ENCODE measurements around the gene CRAMP1. TPM values are rescaled to one million over a fixed set of nuclear protein-coding genes. Genes with fewer than 3 reads are reported as not detected.
"Not testable (repeated sequence)": the region's sequence is repeated elsewhere in the genome, so short reads cannot be mapped to it uniquely, and the experiment has no call there.

CRAMP1 gene
- total RNA-seq, 1 donor from 2014 or later = 29.4 TPM

DNA sequence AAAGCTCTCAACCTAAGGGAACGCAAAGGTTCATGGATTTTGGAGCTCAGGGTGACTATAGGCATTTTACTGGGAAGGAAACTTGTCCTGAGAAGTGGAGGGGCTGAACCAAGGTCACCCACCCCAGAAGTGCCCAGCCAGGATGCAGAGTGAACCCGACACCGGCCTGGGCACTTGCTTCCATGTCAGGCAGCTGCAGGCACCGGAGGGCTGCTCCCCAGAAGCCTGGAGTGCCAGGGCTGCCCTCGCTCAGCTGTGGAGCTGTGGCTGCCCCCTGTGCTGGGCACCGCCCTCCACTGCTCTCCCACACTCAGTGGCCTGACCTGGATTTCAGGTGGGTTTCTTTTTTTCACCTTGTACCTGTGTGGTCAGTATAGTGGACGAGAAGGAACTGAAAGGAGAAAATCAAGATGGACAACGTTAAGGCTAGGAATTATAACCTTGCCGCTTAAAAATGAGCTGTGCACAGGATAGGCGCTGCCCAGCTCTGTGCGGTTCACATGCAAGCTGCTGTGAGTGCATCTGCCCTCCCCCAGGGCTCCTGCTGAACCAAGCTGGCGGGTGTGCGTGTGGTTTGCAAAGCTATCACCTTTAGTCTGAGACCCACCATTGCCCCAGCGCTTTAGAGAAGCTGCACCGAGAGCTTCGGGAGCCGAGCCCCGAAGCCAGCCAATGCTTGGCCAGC lies 96.1 kb downstream of the CRAMP1 start:
- intact Hi-C loops (cut with micrococcal nuclease) = loop anchor here (5.0 to 10.0 kb wide), 2 partner anchors 64 to 213 kb away; partner anchors contain the start of genes EME2, MRPS34, NME3 and TELO2

- intact Hi-C loops (cut with micrococcal nuclease) = loop anchor here (5.0 to 10.0 kb wide), 2 partner anchors 64 to 214 kb away; partner anchors contain the start of genes EME2, MRPS34, NME3 and TELO2
Observed at GRCh38 chr16:1708768-1709180, 96.6 kb downstream of the CRAMP1 start.

- intact Hi-C loops (cut with micrococcal nuclease) = loop anchor here (5.0 to 10.0 kb wide), 2 partner anchors 63 to 215 kb away; partner anchors contain the start of genes EME2, MRPS34, NME3 and TELO2
Observed at GRCh38 chr16:1709356-1709755, 97.2 kb downstream of the CRAMP1 start.

DNA sequence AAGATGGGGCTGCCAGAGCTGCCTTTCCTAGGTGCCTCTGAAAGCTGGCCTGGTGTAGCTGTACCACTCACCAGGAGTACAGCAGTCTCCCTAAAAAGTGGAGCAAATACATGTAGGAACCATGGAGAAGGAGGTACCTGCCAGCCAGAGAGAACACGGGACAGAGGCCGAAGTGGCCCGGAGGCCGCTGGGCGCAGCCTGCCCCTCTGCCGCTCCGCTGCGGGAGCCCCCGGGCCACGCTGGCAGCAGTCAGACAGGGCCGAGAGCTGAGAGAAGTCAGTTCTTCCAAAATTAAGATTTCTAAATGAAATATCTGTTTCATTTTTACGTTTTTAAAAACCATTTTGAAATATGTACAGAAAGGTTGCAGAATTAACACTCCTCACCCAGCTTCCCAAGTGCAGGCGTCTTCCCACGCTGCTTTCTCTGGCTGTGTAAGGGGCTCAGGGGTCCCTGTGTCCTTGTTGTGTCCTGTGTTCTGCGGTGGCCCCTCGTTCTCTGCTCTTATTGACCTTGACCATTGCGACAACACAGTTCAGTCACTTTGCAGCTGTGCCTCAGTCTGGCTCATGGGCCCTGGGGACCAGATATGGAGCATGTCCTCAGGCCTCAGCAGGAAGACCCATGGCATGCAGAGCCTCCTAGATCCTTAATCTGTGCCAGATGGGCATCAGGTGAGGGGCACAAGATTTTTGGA lies 98.8 kb downstream of the CRAMP1 start:
- intact Hi-C loops (cut with micrococcal nuclease) = no loop called here

DNA sequence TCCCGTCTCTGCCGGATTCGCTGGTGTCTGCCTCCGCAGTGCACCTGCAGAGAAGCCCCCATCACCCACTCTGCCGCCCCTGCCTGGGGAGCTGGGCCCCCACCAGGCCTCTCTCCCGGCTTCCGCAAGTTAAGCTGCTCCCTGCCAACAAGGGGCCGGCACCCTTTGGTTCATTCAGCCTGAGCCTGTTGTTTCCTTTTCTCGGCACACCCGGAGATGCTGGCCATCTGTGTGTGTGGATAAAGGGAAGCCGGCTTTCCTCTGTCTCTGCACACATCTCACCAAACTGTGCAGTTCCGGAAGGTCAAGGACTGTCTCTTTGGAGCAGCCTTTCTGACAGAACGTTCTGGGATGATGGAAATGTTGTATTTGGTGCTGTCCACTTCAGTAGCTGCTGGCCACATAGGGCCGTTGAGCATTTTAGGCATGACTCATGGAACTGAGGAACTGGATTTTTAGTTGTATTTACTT lies 100.7 kb downstream of the CRAMP1 start:
- intact Hi-C loops (cut with micrococcal nuclease) = no loop called here

DNA sequence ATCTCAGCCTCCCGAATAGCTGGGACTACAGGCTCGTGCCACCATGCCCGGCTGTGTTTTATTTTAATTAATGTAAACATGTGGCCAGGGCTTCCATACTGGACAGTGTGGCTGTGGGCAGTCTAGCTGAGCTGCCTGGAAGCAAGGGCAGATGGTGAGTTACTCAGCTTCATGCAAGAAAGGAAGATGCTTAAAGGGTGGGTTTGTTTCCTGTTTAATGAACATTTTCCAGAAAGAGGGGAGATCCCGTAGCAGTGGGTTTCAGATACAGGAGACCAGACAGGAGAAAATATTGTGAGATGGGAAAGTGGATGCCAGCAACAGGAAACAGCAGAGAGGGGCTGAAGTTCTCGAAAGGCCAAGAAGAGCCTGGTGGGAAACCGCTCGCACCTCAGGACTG lies 101.2 kb downstream of the CRAMP1 start:
- intact Hi-C loops (cut with micrococcal nuclease) = no loop called here

- intact Hi-C loops (cut with micrococcal nuclease) = no loop called here
Observed at GRCh38 chr16:1713933-1714332, 101.8 kb downstream of the CRAMP1 start.

GRCh38 chr16:1715220-1715619 lies 103.1 kb downstream of the CRAMP1 start:
- intact Hi-C loops (cut with micrococcal nuclease) = no loop called here

GRCh38 chr16:1718236-1718635 lies 106.1 kb downstream of the CRAMP1 start:
- intact Hi-C loops (cut with micrococcal nuclease) = not testable (repeated sequence)

- intact Hi-C loops (cut with micrococcal nuclease) = not testable (repeated sequence)
Observed at GRCh38 chr16:1719559-1720229, 107.5 kb downstream of the CRAMP1 start.

- intact Hi-C loops (cut with micrococcal nuclease) = no loop called here
Observed at GRCh38 chr16:1721372-1721771, 109.2 kb downstream of the CRAMP1 start.

DNA sequence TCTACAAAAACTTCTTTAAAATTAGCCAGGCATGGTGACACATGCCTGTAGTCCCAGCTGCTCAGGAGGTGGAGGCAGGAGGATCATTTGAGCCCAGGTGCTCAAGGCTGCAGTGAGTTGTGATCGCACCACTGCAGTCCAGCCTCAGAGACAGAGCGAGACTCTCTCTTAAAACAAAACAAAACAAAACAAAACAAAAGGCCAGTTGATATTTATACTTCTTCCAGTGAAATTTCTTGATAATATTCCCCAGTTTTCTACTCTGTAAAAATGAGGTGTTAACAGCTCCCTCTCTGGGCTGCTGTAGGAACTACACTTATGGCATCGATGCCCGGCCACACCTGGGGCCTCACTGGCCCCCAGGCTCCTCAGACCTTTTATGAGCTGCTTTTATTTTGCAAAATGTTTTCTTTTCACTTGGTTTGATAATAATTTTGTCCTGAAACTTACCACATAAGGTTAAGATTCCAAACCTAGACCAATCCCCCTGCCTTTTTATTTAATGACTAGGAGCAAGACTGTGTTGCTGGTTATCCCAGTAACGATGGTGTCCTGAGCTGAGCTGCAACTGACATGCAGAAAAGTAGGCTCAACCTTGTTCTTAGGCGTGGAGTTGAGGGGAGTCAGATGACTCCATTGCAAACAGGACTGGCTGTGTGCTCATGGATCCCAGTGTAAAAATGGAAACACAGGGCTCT lies 111.4 kb downstream of the CRAMP1 start:
- intact Hi-C loops (cut with micrococcal nuclease) = no loop called here

- intact Hi-C loops (cut with micrococcal nuclease) = no loop called here
Observed at GRCh38 chr16:1724491-1724890, 112.3 kb downstream of the CRAMP1 start.

DNA sequence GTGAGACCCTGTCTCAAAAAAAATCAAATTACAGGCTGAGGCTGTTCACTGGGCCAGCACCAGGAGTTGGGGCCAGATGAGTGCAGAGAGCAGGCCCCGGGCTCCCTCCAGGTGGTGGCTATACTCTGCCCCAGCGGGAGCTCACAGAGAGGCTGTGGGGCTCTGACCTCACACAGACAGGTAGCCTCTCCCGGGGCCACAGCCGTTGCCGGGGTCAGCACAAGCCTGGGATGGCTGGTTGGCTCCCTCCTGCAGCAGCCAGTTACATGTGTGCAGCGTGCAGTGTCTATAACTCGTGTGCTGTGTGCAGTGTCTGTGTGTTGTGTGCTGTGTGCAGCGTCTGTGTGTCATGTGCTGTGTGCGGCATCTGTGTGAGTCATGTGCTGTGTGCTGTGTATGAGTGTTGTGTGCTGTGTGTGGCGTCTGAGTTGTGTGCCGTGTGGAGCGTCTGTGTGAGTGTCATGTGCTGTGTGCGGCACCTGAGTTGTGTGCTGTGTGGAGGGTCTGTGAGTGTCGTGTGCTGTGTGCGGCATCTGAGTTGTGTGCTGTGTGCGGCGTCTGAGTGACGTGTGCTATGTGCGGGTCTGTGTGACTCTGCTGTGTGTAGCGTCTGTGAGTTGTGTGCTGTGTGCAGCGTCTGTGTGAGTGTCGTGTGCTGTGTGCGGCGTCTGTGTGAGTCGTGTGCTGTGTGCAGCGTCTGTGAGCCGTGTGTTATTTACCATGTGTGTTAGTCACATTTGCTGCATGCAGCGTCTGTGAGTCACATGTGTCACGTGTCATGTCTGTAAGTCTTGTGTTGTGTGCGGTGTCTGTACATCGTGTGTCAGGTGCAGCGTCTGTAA lies 114.7 kb downstream of the CRAMP1 start:
- intact Hi-C loops (cut with micrococcal nuclease) = no loop called here

Other genes with a start within 250 kb of the CRAMP1 start
- 31.2 and 31.7 TPM in 2 replicates for gene UNKL, start 197.7 kb upstream of the CRAMP1 start, total RNA-seq
- gene UQCC4, start 191.6 kb upstream of the CRAMP1 start, total RNA-seq = 14.8 and 16.4 TPM in 2 replicates
- gene PERCC1, start 181.3 kb upstream of the CRAMP1 start, total RNA-seq = not detected in 2 replicates
- 1.4 and 2.2 TPM in 2 replicates for gene CCDC154, start 167.8 kb upstream of the CRAMP1 start, total RNA-seq
- gene CLCN7, start 137.3 kb upstream of the CRAMP1 start, total RNA-seq = 51.9 and 53.9 TPM in 2 replicates
- not detected in 2 replicates for gene PTX4, start 123.4 kb upstream of the CRAMP1 start, total RNA-seq
- gene TELO2, start 119.0 kb upstream of the CRAMP1 start, total RNA-seq = 61.4 and 61.9 TPM in 2 replicates
- gene TMEM204, start 78.7 kb upstream of the CRAMP1 start, total RNA-seq = 39.4 and 40.3 TPM in 2 replicates
- 7.4 and 8.3 TPM in 2 replicates for gene IFT140, start 288 bp upstream of the CRAMP1 start, total RNA-seq
- 73.3 and 73.5 TPM in 2 replicates for gene JPT2, start 65.9 kb downstream of the CRAMP1 start, total RNA-seq
- gene MAPK8IP3, start 93.8 kb downstream of the CRAMP1 start, total RNA-seq = 86.9 and 89.1 TPM in 2 replicates
- 33.3 and 34.3 TPM in 2 replicates for gene NME3, start 159.2 kb downstream of the CRAMP1 start, total RNA-seq
- 29.2 and 34.1 TPM in 2 replicates for gene EME2, start 160.4 kb downstream of the CRAMP1 start, total RNA-seq
- gene MRPS34, start 160.8 kb downstream of the CRAMP1 start, total RNA-seq = 121 and 131 TPM in 2 replicates
- gene SPSB3, start 170.2 kb downstream of the CRAMP1 start, total RNA-seq = 29.5 and 32.7 TPM in 2 replicates
- gene NUBP2, start 170.6 kb downstream of the CRAMP1 start, total RNA-seq = 55.1 and 55.6 TPM in 2 replicates
- 0.11 TPM in 1 of 2 replicates, not detected in the other for gene IGFALS, start 181.3 kb downstream of the CRAMP1 start, total RNA-seq
- gene HAGH, start 214.5 kb downstream of the CRAMP1 start, total RNA-seq = 43.4 and 46.1 TPM in 2 replicates
- 10.5 and 11.6 TPM in 2 replicates for gene FAHD1, start 214.8 kb downstream of the CRAMP1 start, total RNA-seq

All from T-helper 2 cell treated with Interferon-gamma antibody and Interleukin-4, amounts not matched to agents 100 ng/mL and 5 ng/mL, for 36 hours (primary cell).